Activated CD8-positive, alpha-beta T cell treated with anti-CD3 and anti-CD28 coated beads, Interleukin-2, amount 10 ng/mL, durations not matched to agents 7 days and 5 days (primary cell): ENCODE data around the gene SCN4A. TPM values are rescaled to one million over a fixed set of nuclear protein-coding genes. Genes with fewer than 3 reads are reported as not detected.

Experiments
- ATAC-seq: fragments of 150-1000 bp; cut with Tn5 transposase; one replicate; pipeline ENCODE4 v1.10.0; 2021; ENCODE audit warnings: moderate library complexity
- CTCF ChIA-PET: fragments of 350-600 bp; sonication (Branson Sonifier 250); formaldehyde crosslinking; loops from one replicate; lab custom pipeline; 2021; ENCODE audit warnings: antibody characterized with exemption; lab: Charles Lee
- POLR2A ChIA-PET: fragments of 350-600 bp; sonication (Branson Sonifier 250); formaldehyde crosslinking; loops from one replicate; lab custom pipeline; 2021; ENCODE audit warnings: antibody characterized with exemption; lab: Charles Lee
- DNase-seq: peaks from one replicate; pipeline ENCODE4 v3.0.0-alpha.2; 2020
- H3K27ac Mint-ChIP-seq: one replicate; pipeline ENCODE4 v1.8.0; 2021; ENCODE audit warnings: mild to moderate bottlenecking, mixed read lengths
- H3K27me3 Mint-ChIP-seq: one replicate; pipeline ENCODE4 v1.8.0; 2021; ENCODE audit warnings: low read depth, mixed read lengths
- H3K36me3 Mint-ChIP-seq: one replicate; pipeline ENCODE4 v1.8.0; 2021; ENCODE audit warnings: low read depth, mixed read lengths
- H3K4me1 Mint-ChIP-seq: one replicate; pipeline ENCODE4 v1.8.0; 2021; ENCODE audit warnings: low read depth, mixed read lengths
- H3K4me3 Mint-ChIP-seq: one replicate; pipeline ENCODE4 v1.8.0; 2021; ENCODE audit warnings: mild to moderate bottlenecking, mixed read lengths
- H3K9me3 Mint-ChIP-seq: one replicate; pipeline ENCODE4 v1.8.0; 2022; ENCODE audit warnings: mixed read lengths; ENCODE audit not compliant: insufficient read depth
- total RNA-seq, 2 experiments: library from RNA; stranded (reverse); gene quantifications; one replicate each; pipeline ENCODE4 v1.2.3, GENCODE V29; 2021

SCN4A gene
- total RNA-seq, 2 experiments from 2014 or later, result not detected

DNA sequence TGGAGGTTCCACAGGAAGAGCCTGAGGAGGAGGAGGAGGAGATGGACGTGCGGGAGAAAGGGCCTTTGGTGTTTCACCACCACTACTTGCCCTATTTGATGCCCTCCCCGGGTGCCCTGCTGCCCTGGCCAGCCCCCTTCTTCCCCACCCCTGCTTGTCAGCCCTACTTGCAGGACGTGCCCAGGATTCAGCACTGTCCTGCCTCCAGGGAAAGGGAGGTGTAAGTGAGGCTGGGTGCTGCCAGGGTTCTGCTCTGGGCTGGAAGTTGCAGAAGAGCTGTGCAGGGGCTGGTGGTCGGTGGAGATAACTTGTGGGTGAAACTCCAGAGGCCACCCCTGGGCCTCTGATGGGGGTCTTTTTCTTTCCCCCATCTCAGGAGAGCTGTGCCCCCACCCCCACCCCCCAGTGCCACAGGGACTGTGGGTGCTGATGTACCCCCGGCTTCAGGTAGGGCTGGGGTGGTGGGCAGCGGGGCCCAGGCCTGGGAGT, 28.4 kb upstream of the SCN4A start:
- Mint-ChIP-seq H3K36me3 (peaks cover 19% of the 10 kb centered on the region), H3K4me3 (no peak overlapping the region), H3K4me1 (peaks cover 32% of the 10 kb centered on the region), H3K27ac (no peak overlapping the region), H3K27me3 (peaks cover 10% of the 10 kb centered on the region), H3K9me3 (no peaks in the 10 kb centered on the region)
- DNase-seq (no peak), ATAC-seq (no peak)
- CTCF ChIA-PET, result interaction anchor here (1.5 to 1.6 kb wide), 2 partner anchors 11 to 24 kb away, joined by 3 to 5 read pairs; no protein-coding TSS in a partner anchor
- POLR2A ChIA-PET, result interaction anchor here (0.7 to 1.2 kb wide), 3 partner anchors 15 to 145 kb away, joined by 3 to 4 read pairs (median 3); partner anchors contain the start of gene ICAM2

DNA sequence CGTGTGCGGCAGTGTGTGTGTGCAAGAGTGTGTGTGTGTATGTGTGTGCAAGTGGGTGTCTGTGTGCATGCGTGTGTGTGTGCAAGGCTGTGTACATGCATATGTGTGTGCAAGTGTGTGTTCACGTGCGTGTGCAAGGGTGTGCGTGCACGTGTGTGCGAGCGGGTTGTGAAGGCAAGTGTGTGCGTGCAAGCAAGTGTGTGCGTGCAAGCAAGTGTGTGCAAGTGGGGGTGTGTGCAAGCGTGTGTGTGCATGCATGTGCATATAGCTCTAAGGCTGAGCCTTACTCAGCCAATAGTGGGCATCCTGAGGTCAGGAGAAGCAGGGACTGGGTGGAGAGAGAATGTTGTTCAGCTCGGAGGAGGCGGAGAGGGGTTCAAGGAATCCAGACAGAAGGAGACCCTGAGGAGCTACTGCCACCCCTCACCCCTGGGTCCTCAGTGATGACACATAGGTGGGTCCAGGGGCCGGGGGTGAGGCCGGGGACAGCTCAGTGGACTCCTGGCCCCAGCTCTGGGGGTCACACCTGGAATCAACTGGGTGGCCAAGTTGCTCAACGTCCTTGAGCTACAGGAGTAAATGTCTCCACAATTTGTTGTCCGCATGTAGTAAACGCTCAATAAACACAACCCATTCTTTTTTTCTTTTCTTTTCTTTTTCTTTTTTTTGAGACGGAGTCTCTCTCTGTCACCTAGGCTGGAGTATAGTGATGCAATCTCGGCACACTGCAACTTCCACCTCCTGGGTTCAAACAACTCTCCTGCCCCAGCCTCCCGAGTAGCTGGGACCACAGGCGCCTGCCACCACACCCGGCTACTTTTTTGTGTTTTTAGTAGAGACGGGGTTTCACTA, 27.2 kb upstream of the SCN4A start:
- H3K27me3 Mint-ChIP-seq, result peaks cover 13% of the 10 kb centered on the region
- H3K4me3 Mint-ChIP-seq, result peak overlapping the region; percentile 9
- DNase-seq (no peak), ATAC-seq (no peak)
- POLR2A ChIA-PET, result interaction anchor here (1.0 kb wide), 1 partner anchor 10 kb away, joined by 3 read pairs; no protein-coding TSS in a partner anchor
- peak overlapping the region; percentile 0 for H3K27ac Mint-ChIP-seq
- CTCF ChIA-PET, result interaction anchor here (0.6 to 4.9 kb wide), 5 partner anchors 9 to 80 kb away, joined by 3 to 36 read pairs (median 5); partner anchors contain the start of gene ICAM2
- H3K9me3 Mint-ChIP-seq, result no peaks in the 10 kb centered on the region
- peaks cover 14% of the 10 kb centered on the region for H3K36me3 Mint-ChIP-seq
- peaks cover 35% of the 10 kb centered on the region for H3K4me1 Mint-ChIP-seq

DNA sequence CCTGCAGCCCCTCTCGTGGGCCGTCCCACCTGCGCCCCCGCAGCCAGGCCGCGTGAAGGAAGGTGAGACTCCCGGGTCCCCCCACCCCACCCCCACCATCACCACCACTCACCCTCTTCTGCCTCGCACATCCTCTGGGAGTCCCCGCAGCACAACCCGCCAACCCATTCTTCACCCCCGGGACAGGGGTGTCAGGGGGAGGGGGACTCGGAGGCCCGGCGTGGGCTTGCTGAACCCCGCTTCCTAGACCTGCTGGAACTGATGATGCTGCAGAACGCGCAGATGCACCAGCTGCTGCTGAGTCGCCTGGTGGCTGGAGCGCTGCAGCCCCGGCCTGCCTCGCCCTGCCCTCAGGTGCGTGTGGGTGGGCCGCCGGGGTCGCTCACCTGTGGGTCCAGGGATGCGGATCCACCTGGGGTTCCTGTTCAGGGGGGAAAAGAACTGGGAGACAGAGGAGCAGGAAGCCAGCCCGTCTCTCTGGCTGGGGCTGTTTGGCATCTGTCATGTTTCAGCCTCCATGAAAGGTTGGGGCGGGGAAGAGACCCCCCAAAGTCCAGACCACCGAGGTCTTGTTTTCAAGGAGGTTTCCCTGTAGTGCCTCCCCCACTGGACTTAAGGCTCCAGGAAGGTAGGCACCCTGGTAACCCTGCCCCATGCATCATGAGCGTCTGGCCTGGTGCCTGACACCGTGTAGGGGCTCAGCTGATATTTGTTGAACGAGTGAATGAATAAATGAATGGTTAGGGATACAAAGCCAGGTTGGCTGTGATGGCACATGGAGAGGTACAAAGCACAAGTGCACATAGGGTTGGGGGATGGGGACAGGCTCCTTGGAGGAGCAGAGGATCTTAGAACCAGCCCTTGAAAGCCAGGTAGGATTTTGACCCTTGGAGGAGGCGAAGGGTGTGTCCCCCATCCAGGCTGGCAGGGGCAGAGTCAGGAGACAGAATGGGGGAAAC, 26.3 kb upstream of the SCN4A start:
- no peak for DNase-seq
- ChIA-PET POLR2A (interaction anchor here (1.0 to 1.1 kb wide), 3 partner anchors 11 to 30 kb away, joined by 3 read pairs; partner anchors contain the start of gene ICAM2), CTCF (interaction anchor here (0.9 to 4.9 kb wide), 7 partner anchors 18 to 135 kb away, joined by 3 to 36 read pairs (median 4); partner anchors contain the start of gene ICAM2)
- peak; percentile 21 for ATAC-seq
- Mint-ChIP-seq H3K4me3 (peak overlapping the region; percentile 84), H3K4me1 (peaks cover 44% of the 10 kb centered on the region), H3K9me3 (no peaks in the 10 kb centered on the region), H3K36me3 (peaks cover 11% of the 10 kb centered on the region), H3K27me3 (peaks cover 15% of the 10 kb centered on the region), H3K27ac (peak overlapping the region; percentile 68)

DNA sequence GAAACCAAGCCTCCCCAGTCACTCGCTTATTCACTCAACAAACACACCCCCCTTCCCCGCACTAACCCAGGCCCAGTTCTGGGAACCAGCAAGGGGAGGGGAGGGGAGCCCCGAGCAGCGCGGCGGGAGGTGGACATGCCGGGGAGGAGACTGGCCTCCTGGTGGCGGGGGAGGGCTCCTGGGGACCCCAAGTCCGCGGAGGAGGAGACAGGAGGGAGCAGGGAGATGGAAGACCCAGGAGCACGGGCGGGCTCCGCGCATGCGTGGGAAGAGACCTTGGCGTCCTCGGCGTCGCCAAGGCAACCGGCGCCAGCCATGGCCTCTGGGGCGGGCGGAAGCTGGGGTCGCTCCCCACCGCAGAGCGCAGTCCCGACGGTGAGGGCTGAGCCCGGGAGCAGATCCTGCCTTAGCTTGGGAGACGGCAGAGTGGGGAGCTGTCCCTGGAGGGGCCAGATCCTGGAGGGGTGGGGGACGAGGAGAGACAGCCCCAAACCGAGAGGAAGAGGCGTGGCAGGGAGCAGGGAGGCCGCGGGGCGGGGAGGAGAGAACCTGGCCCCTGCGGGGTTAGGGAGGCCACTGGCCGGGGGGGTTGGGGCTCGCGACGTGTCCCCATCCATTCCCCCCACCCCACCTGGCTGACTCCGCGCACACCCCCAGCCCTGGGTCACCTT, 25.5 kb upstream of the SCN4A start, which contains the start of gene PRR29:
Gene PRR29, plus strand, starts transcription at position 302 of the 671 bp plus-strand sequence. Its CDS starts 14 bp downstream, at position 316.
- H3K4me1 Mint-ChIP-seq, result peaks cover 51% of the 10 kb centered on the region
- ChIA-PET CTCF (interaction anchor here (0.9 to 4.9 kb wide), 6 partner anchors 19 to 135 kb away, joined by 3 to 36 read pairs (median 4); partner anchors contain the start of gene ICAM2), POLR2A (interaction anchor here (1.0 to 1.1 kb wide), 2 partner anchors 22 to 31 kb away, joined by 3 read pairs; partner anchors contain the start of gene ICAM2)
- ATAC-seq (peak; percentile 83), DNase-seq (peak; percentile 79)
- H3K4me3 Mint-ChIP-seq, result peak within 1 kb of the TSS; percentile 84
- H3K9me3 Mint-ChIP-seq, result no peaks in the 10 kb centered on the region
- H3K27ac Mint-ChIP-seq, result peak within 1 kb of the TSS; percentile 82
- peaks cover 3% of the 10 kb centered on the region for H3K36me3 Mint-ChIP-seq
- H3K27me3 Mint-ChIP-seq, result peaks cover 18% of the 10 kb centered on the region

DNA sequence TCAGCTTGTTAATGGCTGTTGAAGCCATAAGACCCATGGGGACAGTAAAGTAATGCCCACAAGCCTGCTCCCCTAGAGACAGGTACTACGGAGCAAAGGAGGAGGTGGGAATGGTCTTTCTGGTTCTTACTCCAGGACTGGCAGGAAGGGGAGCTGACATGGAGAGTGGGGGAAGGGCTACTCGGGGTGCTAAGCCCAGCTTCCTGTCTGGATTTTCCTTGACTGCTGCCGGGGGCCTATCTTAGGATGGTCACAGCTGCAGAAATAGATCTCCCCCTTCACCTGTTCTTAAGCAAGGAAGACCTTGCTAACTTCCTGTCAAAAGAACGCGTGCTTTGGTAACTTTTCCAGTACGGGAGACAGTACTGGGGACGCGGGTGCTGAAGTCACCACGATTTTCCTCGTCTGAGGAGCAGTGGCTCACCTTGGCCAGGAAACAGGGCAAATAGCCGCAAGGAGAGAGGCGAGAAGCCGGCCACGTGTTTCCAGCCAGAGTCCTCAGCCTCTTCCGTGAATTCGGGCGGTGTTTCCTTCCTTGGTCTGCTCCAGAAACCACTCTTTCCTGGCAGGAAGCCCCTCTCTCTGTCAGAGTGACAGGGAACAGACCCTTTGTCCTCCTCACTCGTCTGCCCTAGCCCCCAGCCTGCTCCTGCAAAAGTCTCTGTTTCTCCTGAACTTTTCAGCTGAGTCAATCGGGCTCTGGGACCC, 24.8 kb upstream of the SCN4A start:
- Mint-ChIP-seq H3K9me3 (no peaks in the 10 kb centered on the region), H3K4me1 (peaks cover 55% of the 10 kb centered on the region), H3K27me3 (peaks cover 20% of the 10 kb centered on the region), H3K27ac (peak overlapping the region; percentile 82), H3K36me3 (no peaks in the 10 kb centered on the region), H3K4me3 (peak overlapping the region; percentile 84)
- ChIA-PET CTCF (interaction anchor here (0.9 to 4.9 kb wide), 7 partner anchors 12 to 136 kb away, joined by 3 to 36 read pairs (median 4); no protein-coding TSS in a partner anchor), POLR2A (interaction anchor here (0.9 to 1.1 kb wide), 3 partner anchors 13 to 32 kb away, joined by 3 read pairs; partner anchors contain the start of gene ICAM2)
- no peak for ATAC-seq
- no peak for DNase-seq

DNA sequence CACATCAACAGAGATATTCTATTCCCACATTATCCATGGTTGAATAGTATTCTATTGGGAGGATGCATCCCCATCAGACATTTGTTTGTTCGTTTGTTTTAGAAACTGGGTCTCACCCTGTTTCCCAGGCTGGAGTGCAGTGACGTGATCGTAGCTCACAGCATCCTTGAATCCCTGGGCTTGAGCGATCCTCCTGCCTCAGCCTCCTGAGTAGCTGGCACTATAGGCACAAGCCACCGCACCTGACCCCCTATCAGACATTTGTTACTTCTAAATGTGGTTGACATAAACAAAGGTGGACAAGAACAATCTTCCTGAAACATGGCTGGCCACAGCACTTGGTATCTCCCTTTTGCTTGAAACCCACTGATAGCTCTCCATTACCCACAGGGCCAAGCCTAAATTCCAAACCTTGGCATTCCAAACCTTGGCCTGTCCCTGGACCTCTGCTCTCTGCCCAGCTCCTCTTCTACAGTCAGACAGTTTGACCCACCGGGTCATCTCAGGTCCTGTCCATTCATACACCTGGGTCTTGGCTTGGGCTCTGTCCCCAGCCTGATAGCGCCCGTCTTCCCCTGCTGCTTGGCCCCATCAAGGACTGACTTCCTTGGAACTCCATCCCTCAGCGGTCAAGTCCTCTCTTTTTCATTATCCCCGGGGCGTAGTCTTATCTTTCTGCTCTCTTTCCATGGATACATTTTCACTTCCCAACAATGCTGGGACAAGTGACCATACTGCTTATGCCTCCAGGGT, 23.9 kb upstream of the SCN4A start:
- ChIA-PET CTCF (interaction anchor here (1.5 to 4.9 kb wide), 5 partner anchors 11 to 78 kb away, joined by 4 to 36 read pairs (median 6); partner anchors contain the start of gene GH1), POLR2A (interaction anchor here (0.9 kb wide), 1 partner anchor 12 kb away, joined by 3 read pairs; no protein-coding TSS in a partner anchor)
- Mint-ChIP-seq H3K4me1 (peaks cover 64% of the 10 kb centered on the region), H3K4me3 (peak overlapping the region; percentile 1), H3K36me3 (no peaks in the 10 kb centered on the region), H3K27me3 (peaks cover 26% of the 10 kb centered on the region), H3K27ac (no peak overlapping the region), H3K9me3 (no peaks in the 10 kb centered on the region)
- DNase-seq (no peak), ATAC-seq (no peak)

DNA sequence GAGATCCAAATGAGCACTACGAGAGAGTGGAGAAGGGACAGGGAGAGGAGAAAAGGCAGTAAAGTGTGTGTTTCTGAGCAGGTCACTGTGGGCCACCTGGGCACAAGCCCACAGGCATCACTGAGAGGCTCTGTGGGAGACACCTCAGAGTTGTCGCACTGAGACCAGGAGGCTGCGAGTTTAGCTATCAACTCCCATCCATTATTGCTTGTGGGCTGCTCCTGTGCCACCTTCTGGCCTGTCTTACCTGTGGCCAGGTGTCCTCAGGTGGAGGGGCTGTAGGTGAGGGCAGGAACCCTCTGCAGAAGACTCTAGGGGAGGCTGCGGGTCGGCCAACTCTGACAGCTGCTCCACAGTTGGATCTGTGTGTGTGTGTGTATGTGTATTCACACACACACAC, 22.9 kb upstream of the SCN4A start:
- no peak overlapping the region for H3K4me3 Mint-ChIP-seq
- H3K9me3 Mint-ChIP-seq, result no peaks in the 10 kb centered on the region
- DNase-seq (no peak), ATAC-seq (no peak)
- H3K4me1 Mint-ChIP-seq, result peaks cover 69% of the 10 kb centered on the region
- H3K36me3 Mint-ChIP-seq, result no peaks in the 10 kb centered on the region
- peaks cover 28% of the 10 kb centered on the region for H3K27me3 Mint-ChIP-seq
- POLR2A ChIA-PET, result no interaction called here
- CTCF ChIA-PET, result interaction anchor here (0.7 to 4.5 kb wide), 6 partner anchors 10 to 138 kb away, joined by 4 to 44 read pairs (median 14); partner anchors contain the start of genes CSHL1 and GH1
- H3K27ac Mint-ChIP-seq, result no peak overlapping the region

DNA sequence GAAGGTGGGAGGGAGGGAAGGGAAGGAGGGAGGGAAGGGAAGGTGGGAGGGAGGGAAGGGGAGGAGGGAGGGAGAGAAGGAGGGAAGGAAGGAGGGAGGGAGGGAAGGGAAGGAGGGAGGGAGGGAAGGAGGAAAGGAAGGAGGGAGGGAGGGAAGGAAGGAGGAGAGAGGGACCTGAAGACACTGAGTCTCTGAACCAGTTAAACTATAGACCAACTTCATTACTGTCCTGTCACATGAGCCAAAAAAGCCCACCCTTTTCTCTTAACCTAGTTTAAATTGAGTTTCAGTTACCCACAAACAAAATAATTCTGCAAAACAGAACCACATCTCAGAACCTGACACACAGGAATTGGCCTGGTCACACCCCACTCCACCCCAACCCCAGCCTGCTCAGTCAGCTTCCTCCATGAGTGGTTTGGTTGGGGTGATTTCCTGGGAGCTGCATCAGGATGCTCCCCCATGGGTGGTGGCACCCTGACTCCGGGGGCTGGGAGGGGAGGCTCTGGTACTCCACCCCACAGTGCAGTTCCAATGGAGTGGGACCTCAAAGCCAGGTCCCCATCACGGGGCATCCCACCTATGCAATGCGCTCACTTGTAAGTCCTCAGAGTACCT, 20.8 kb upstream of the SCN4A start:
- Mint-ChIP-seq H3K27me3 (peaks cover 28% of the 10 kb centered on the region), H3K36me3 (no peaks in the 10 kb centered on the region), H3K27ac (peak overlapping the region; percentile 70), H3K9me3 (no peaks in the 10 kb centered on the region), H3K4me1 (peaks cover 62% of the 10 kb centered on the region), H3K4me3 (peak overlapping the region; percentile 16)
- ChIA-PET CTCF (interaction anchor here (0.6 to 5.6 kb wide), 17 partner anchors 13 to 309 kb away, joined by 3 to 78 read pairs (median 5); partner anchors contain the start of genes GH1 and ICAM2), POLR2A (interaction anchor here (1.0 kb wide), 1 partner anchor 14 kb away, joined by 3 read pairs; no protein-coding TSS in a partner anchor)
- ATAC-seq (peak; percentile 13), DNase-seq (peak; percentile 43)

DNA sequence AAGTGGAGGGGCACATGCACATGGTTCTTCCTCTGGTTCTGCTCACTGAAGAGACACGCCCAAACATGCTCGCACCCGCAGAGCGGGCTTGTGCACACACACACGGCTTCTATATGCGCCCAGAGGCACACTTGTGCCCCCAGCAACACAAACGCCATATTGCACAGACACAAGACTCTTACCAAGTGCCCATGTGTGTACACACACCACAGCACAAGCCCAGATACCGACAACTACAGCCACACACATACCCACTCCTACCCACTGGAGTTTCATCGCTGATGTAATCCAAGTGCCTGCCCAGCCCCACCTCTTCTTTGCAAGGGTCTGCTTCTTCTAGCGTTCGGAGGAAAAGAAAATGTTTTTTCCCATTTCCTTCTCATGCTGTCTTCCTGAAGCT, 18.9 kb upstream of the SCN4A start:
- no peak overlapping the region for H3K27ac Mint-ChIP-seq
- H3K36me3 Mint-ChIP-seq, result no peaks in the 10 kb centered on the region
- POLR2A ChIA-PET, result interaction anchor here (1.1 kb wide), 1 partner anchor 29 kb away, joined by 3 read pairs; the partner anchor contains the start of gene ICAM2
- no peak for DNase-seq
- CTCF ChIA-PET, result interaction anchor here (1.0 to 5.6 kb wide), 7 partner anchors 16 to 300 kb away, joined by 3 to 78 read pairs (median 20); partner anchors contain the start of genes GH1 and SCN4A
- H3K9me3 Mint-ChIP-seq, result no peaks in the 10 kb centered on the region
- no peak overlapping the region for H3K4me3 Mint-ChIP-seq
- peaks cover 22% of the 10 kb centered on the region for H3K27me3 Mint-ChIP-seq
- no peak for ATAC-seq
- H3K4me1 Mint-ChIP-seq, result peaks cover 51% of the 10 kb centered on the region
